NCI-H2081 treated with DMSO at 0.1 percent for 48 hours (cell line): Measurements from ENCODE around the gene PDZD7.

Experiments used
- DNase-seq: peaks from one replicate; lab custom pipeline; 2025; lab: John Stamatoyannopoulos, UW

PDZD7 gene

GRCh38 chr10:101018118-101018599 is 12.8 kb downstream of the PDZD7 start:
- DNase-seq: no peak

GRCh38 chr10:101016814-101017213 is 14.1 kb downstream of the PDZD7 start:
- no peak for DNase-seq

GRCh38 chr10:101015582-101015973 is 15.4 kb downstream of the PDZD7 start:
- no peak for DNase-seq

- DNase-seq: no peak
Observed at GRCh38 chr10:101014966-101015581, 15.9 kb downstream of the PDZD7 start.

GRCh38 chr10:101014230-101014884 is 16.6 kb downstream of the PDZD7 start:
- peak; percentile 0 for DNase-seq

GRCh38 chr10:101013365-101013825 is 17.5 kb downstream of the PDZD7 start:
- DNase-seq: no peak

GRCh38 chr10:101012525-101013364 is 18.2 kb downstream of the PDZD7 start:
- DNase-seq: peak; percentile 2

- DNase-seq: no peak
Observed at GRCh38 chr10:101011517-101012423, 19.2 kb downstream of the PDZD7 start.

GRCh38 chr10:101010329-101010728 is 20.6 kb downstream of the PDZD7 start:
- no peak for DNase-seq

GRCh38 chr10:101008823-101009423 is 22.0 kb downstream of the PDZD7 start:
- no peak for DNase-seq

- no peak for DNase-seq
Observed at GRCh38 chr10:101007915-101008822, 22.8 kb downstream of the PDZD7 start.

- DNase-seq: no peak
Observed at GRCh38 chr10:101007099-101007711, 23.7 kb downstream of the PDZD7 start.

- DNase-seq: no peak
Observed at GRCh38 chr10:101006593-101007098, 24.3 kb downstream of the PDZD7 start.

- DNase-seq: no peak
Observed at GRCh38 chr10:101005869-101006567, 24.9 kb downstream of the PDZD7 start.

GRCh38 chr10:101005361-101005760 is 25.6 kb downstream of the PDZD7 start:
- no peak for DNase-seq

GRCh38 chr10:101003639-101004206 is 27.2 kb downstream of the PDZD7 start:
- no peak for DNase-seq

- DNase-seq: no peak
Observed at GRCh38 chr10:101002456-101002855, 28.5 kb downstream of the PDZD7 start.

- DNase-seq: no peak
Observed at GRCh38 chr10:101001659-101002035, 29.3 kb downstream of the PDZD7 start.
